ENCODE results near the gene SIT1.

DNA sequence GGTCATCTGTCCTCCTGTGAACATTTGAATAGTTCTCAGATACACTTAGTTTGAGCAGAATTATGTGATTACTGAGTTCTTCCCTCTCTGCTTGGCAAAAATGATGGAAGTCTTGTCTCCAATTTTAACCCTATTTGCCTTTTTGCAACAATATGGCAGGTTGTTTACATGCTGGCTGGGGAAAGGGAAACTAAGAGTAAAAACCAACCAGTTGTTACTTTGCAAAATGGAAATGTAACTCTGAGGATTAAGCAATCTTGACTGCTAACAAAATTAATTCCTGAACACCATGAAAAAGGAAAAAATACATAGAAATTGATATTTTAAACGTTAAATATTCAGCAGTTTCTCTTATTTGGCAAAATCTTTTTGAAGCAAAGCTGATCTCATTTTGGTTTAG is 11.1 kb downstream of the SIT1 start:
- no peak for TF ChIP-seq POLR2A (IDR thresholded peaks at IDR 0.05; ENCODE audit: low read depth, low read length)
- no peak for TF ChIP-seq TAF1 (IDR thresholded peaks at IDR 0.05; ENCODE audit: low read depth, low read length)
- no peak for TF ChIP-seq POLR2AphosphoS5 (IDR thresholded peaks at IDR 0.05; ENCODE audit: low read depth, low read length)
- no peak for TF ChIP-seq SPI1 (IDR thresholded peaks at IDR 0.05; ENCODE audit: low read depth, low read length)

All from GM12891 (cell line).